Activated naive CD4-positive, alpha-beta T cell treated with anti-CD3 and anti-CD28 coated beads for 36 hours (primary cell): ENCODE measurements around the gene CASP8. TPM values are rescaled to one million over a fixed set of nuclear protein-coding genes. Genes with fewer than 3 reads are reported as not detected.

ENCODE experiments used
- CTCF ChIA-PET: fragments of 350-600 bp; sonication (Branson Sonifier 250); formaldehyde crosslinking; loops from one replicate; lab custom pipeline; 2021; ENCODE audit warnings: antibody characterized with exemption; lab: Charles Lee
- DNase-seq: peaks from one replicate; pipeline ENCODE4 v3.0.0-alpha.2; 2020
- H3K27ac Mint-ChIP-seq: one replicate; pipeline ENCODE4 v1.8.0; 2021; ENCODE audit warnings: mild to moderate bottlenecking, mixed read lengths
- H3K27me3 Mint-ChIP-seq: one replicate; pipeline ENCODE4 v1.8.0; 2021; ENCODE audit warnings: low read depth, mixed read lengths
- H3K36me3 Mint-ChIP-seq: one replicate; pipeline ENCODE4 v1.8.0; 2021; ENCODE audit warnings: low read depth, mixed read lengths
- H3K4me1 Mint-ChIP-seq: one replicate; pipeline ENCODE4 v1.8.0; 2021; ENCODE audit warnings: low read depth, mixed read lengths
- H3K4me3 Mint-ChIP-seq: one replicate; pipeline ENCODE4 v1.8.0; 2021; ENCODE audit warnings: mild to moderate bottlenecking, moderate library complexity, mixed read lengths
- H3K9me3 Mint-ChIP-seq: one replicate; pipeline ENCODE4 v1.8.0; 2021; ENCODE audit warnings: mixed read lengths
- intact Hi-C: fragments of 100-400 bp; cut with micrococcal nuclease; formaldehyde crosslinking; loops from one replicate; pipeline ENCODE4 v1.15.1; 2023
- total RNA-seq, 2 experiments: library from RNA; stranded (reverse); gene quantifications; one replicate each; pipeline ENCODE4 v1.2.3, GENCODE V29; 2021

The CASP8 gene
- 10 to 100 TPM; 37.0 to 39.8 TPM for total RNA-seq

DNA sequence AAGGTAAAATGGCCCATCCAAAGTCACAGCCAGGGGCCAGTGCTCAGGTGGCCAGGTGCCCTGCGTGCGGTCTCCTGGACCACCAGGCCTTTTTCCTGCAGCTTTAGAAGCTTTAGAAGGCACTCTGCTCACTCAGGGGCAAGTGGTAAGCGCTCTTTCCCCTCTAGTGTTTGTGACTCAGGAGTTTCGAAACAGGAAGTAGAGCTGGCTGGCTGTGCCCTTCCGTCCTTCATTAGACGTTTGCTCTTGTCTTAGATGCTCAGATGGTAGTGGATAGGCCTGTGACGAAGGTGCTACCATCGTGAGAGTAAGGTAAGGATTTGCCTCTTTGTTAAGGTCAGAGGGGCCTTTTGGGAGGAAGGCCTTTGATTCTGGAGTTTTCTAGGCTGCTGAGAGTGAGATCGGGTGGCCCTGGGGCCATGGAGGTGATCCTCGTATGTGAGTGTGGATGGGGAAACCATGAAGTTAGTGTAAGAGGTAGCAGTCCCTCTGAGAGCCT is at the start of gene CASP8:
Gene CASP8 (plus strand): TSS at position 235 of the 499 bp plus-strand sequence. CDS start 5,951 bp downstream, outside the sequence.
- peaks cover 11% of the 10 kb centered on the region for H3K36me3 Mint-ChIP-seq
- peak within 1 kb of the TSS; percentile 98 for H3K27ac Mint-ChIP-seq
- intact Hi-C loops, result loop anchor here (1.0 to 5.0 kb wide), 6 partner anchors 66 to 1382 kb away; partner anchors contain the start of genes NOP58 and TMEM237
- no peaks in the 10 kb centered on the region for H3K27me3 Mint-ChIP-seq
- peaks cover 75% of the 10 kb centered on the region for H3K4me1 Mint-ChIP-seq
- peak; percentile 80 for DNase-seq
- H3K4me3 Mint-ChIP-seq, result peak within 1 kb of the TSS; percentile 94
- H3K9me3 Mint-ChIP-seq, result no peaks in the 10 kb centered on the region
- CTCF ChIA-PET, result interaction anchor here (0.5 to 8.5 kb wide), 6 partner anchors 24 to 200 kb away, joined by 3 to 68 read pairs (median 8); partner anchors contain the start of gene CASP10

DNA sequence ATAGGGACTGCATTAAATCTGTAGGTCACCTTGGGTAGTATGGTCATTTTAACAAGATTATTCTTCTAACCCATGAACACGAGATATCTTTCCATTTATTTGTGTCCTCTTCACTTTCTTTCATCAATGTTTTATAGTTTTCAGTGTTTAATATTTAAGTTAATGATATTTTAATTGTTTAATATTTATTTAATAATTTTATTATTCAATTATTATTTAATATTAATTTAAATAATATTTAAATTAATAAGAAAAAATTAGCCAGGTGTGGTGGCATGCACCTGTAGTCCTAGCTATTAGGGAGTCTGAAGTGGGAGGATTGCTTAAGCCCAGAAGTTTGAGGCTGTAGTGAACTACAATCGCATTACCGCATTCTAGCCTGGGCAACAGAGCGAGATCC is 44.4 kb upstream of the CASP8 start:
- Mint-ChIP-seq H3K27ac (no peak overlapping the region), H3K9me3 (no peaks in the 10 kb centered on the region), H3K4me3 (no peak overlapping the region), H3K27me3 (no peaks in the 10 kb centered on the region), H3K36me3 (peaks cover 18% of the 10 kb centered on the region), H3K4me1 (peaks cover 44% of the 10 kb centered on the region)
- no peak for DNase-seq
- intact Hi-C loops, result no loop called here
- CTCF ChIA-PET, result interaction anchor here (0.9 kb wide), 1 partner anchor 16 kb away, joined by 3 read pairs; no protein-coding TSS in a partner anchor

DNA sequence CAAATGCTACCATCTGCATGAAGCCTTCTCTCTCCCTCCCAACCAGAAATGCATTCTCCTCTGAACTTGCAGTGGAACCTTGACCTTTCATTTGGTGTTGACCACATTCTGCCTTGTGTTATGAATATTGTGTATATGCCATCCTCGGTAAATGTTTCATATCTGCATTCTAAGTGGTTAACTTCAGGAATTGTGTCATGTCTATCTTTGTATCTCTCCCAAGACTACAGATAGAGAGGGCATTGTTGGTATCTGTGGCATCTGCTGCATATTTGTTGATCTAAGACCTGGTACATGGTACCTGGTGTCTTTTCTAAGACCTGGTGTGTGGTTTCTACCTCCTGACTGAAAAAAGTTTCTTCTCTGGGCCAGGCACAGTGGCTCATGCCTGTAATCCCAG is 43.4 kb upstream of the CASP8 start:
- Mint-ChIP-seq H3K4me1 (peaks cover 42% of the 10 kb centered on the region), H3K4me3 (no peak overlapping the region), H3K27ac (no peak overlapping the region), H3K36me3 (peaks cover 15% of the 10 kb centered on the region), H3K9me3 (no peaks in the 10 kb centered on the region), H3K27me3 (no peaks in the 10 kb centered on the region)
- intact Hi-C loops, result no loop called here
- CTCF ChIA-PET, result no interaction called here
- DNase-seq, result no peak

DNA sequence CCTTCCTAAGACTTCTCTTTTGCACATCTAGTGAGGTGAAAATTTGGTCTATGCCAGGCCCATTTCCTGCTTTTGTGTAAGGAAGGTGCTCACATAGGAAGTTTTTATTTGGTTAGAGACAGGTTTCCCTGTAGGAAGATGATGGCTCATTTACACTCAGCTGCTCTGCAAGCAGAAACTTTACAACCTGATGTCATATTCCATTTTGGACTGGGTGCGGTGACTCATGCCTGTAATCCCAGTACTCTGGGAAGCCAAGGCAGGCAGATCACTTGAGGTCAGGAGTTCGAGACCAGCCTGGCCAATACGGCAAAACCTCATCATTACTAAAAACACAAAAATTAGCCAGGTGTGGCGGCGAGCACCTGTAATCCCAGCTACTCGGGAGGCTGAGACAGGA is 41.6 kb upstream of the CASP8 start:
- CTCF ChIA-PET, result interaction anchor here (3.1 to 7.5 kb wide), 2 partner anchors 14 to 36 kb away, joined by 15 to 69 read pairs; partner anchors contain the start of gene CASP10
- Mint-ChIP-seq H3K36me3 (peaks cover 15% of the 10 kb centered on the region), H3K9me3 (no peaks in the 10 kb centered on the region), H3K4me1 (peaks cover 56% of the 10 kb centered on the region), H3K4me3 (no peak overlapping the region), H3K27ac (no peak overlapping the region), H3K27me3 (no peaks in the 10 kb centered on the region)
- intact Hi-C loops, result no loop called here
- DNase-seq, result no peak

DNA sequence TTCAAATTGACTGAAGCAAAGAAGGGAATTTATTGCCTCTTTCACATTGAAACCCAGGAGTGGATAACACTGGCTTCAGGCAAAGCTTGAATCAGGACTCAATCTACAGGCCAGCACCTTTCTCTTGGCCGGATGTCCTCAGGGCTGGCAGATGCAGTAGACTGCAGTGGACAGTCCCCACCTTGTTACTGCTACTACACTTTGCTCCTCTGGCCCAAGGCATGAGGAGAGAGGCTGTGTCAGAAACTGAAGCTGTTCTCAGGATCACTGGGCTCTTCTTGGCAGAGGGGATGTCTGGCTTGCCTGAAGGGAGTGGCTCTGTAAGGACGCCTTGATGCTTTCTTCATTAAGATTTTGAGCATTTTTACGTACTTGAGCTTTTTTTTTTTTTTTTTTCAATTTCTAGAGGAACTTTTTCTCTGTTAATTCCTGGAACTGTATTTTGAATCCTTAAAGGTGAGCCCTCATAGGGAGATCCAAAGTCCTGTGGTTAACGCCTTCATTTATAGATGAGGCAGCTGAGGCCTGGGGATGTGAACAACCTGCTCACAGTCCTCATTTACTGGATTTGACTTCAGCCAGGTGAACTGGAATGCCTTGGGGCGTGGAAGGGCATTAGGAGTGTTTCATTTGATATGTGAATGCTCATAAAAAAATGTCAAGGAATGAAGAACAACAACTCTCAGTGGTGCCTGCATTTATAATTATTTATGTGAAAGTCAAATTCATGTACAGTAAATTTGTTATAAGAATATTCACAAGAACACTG is 40.8 kb upstream of the CASP8 start:
- no peaks in the 10 kb centered on the region for H3K9me3 Mint-ChIP-seq
- H3K27ac Mint-ChIP-seq, result peak overlapping the region; percentile 74
- no peak for DNase-seq

DNA sequence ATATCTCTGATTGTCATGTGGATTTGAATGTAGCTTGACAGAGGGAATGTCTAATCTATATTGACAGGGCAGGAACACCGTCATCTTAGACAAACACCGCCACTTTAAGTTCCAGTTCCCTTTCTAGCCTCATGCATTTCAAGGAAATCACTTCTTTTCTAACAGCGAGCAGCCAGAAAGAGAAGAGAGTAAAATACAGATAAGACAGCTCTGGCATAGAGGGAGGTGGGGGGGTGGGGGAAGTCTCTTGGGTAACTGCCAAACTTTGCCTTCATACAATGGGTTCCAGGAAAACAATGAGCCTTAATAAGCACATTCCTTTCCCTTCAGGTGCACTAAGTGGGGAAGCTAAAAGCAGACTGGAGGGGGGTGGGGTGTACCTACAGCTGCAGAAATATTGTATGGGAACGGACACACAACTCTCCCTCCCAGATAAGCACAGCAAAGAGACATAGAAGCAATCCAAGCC is 40.2 kb upstream of the CASP8 start:
- CTCF ChIA-PET, result interaction anchor here (1.5 to 7.5 kb wide), 3 partner anchors 10 to 37 kb away, joined by 5 to 69 read pairs (median 15); partner anchors contain the start of gene CASP10
- no peaks in the 10 kb centered on the region for H3K27me3 Mint-ChIP-seq
- no peaks in the 10 kb centered on the region for H3K9me3 Mint-ChIP-seq
- peaks cover 58% of the 10 kb centered on the region for H3K4me1 Mint-ChIP-seq
- intact Hi-C loops, result loop anchor here (1.0 kb wide), 1 partner anchor 10 kb away; no protein-coding TSS in a partner anchor
- H3K36me3 Mint-ChIP-seq, result peaks cover 15% of the 10 kb centered on the region
- peak; percentile 43 for DNase-seq
- H3K4me3 Mint-ChIP-seq, result no peak overlapping the region
- peak overlapping the region; percentile 74 for H3K27ac Mint-ChIP-seq

More for the DNA sequence above, 40.8 kb upstream of the CASP8 start:
- peaks cover 56% of the 10 kb centered on the region for H3K4me1 Mint-ChIP-seq
- peaks cover 15% of the 10 kb centered on the region for H3K36me3 Mint-ChIP-seq
- H3K27me3 Mint-ChIP-seq, result no peaks in the 10 kb centered on the region
- intact Hi-C loops, result loop anchor here (1.0 kb wide), 1 partner anchor 11 kb away; no protein-coding TSS in a partner anchor
- CTCF ChIA-PET, result interaction anchor here (3.1 to 7.5 kb wide), 2 partner anchors 13 to 37 kb away, joined by 15 to 69 read pairs; partner anchors contain the start of gene CASP10
- H3K4me3 Mint-ChIP-seq, result no peak overlapping the region

DNA sequence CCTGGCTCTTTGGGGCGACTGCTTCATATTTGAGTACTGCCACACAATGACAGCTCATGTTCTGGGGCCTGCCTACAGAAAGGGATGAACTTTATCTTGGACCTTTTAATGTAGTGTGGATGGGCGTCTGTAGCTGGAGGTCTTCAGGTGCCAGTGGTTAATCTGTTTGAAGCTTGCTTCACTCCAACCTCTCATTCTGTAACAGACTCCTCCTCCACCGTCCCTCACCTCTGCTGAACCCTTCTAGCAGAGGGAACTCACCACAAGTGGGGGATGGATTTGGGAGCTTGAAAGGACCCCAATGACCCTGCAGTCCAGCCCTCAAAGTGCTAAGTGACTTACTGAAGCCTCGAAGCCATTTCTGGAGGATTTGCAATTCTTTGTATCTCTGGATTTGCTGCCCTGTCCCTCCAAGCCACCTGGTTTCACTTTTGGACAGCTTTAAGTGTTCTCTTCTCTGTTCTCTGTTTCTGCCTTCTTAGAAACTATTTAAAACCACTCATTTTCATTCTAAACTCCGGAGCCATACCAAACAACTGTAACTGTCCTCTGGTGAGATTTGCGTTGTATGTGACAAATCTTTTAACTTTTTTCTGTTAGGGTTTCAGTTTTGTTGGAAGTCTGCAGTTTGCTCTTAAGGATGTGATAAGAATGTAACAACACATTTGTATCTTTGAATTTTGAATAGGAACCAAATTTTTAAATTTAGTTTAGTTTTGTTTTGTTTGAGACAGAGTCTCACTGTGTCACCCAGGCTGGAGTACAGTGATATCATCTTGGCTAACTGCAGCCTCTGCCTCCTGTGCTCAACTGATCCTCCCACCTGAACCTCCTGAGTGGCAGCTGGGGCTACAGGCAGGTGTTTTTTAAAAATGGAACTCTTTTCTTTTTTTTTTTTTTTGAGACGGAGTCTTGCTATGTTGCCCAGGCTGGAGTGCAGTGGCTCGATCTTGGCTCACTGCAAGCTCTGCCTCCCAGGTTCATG is 37.0 kb upstream of the CASP8 start:
- H3K27me3 Mint-ChIP-seq, result no peaks in the 10 kb centered on the region
- H3K27ac Mint-ChIP-seq, result peak overlapping the region; percentile 51
- DNase-seq, result peak; percentile 31
- H3K9me3 Mint-ChIP-seq, result no peaks in the 10 kb centered on the region
- intact Hi-C loops, result loop anchor here (1.0 kb wide), 1 partner anchor 9 kb away; no protein-coding TSS in a partner anchor
- peaks cover 11% of the 10 kb centered on the region for H3K36me3 Mint-ChIP-seq
- peak overlapping the region; percentile 14 for H3K4me3 Mint-ChIP-seq
- CTCF ChIA-PET, result interaction anchor here (0.8 to 7.5 kb wide), 4 partner anchors 9 to 46 kb away, joined by 3 to 69 read pairs (median 4); partner anchors contain the start of gene CASP10
- peaks cover 58% of the 10 kb centered on the region for H3K4me1 Mint-ChIP-seq

DNA sequence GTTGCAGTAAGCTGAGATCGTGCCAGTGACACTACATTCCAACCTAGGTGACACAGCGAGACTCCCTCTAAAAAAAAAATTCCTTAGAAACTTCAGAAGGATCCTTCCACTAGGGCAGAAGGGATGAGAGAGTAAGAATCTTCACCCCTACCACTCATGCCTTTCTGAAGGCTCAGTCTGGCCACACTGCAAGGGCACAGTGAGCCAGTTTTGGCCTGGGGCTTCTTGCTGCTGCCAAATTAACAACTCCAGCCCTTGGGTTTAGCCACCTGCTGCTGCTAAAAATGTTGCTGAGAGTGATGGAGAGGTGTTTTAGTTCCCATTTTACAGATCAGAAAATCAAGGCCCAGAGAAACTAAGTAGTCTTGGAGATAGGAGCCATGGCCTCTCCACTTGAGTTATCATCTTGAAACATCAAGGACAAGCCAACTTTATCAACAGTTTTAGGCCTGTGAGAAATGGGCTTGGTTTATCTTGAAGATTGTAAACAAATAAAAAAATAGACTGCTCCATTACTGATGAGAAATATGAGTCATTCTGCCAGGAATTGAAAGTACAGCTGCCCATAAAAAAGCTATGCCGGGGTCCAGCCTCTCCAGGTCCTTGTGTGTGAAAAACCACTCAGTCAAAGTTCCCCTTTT is 31.9 kb upstream of the CASP8 start:
- DNase-seq, result peak; percentile 24
- intact Hi-C loops, result no loop called here
- CTCF ChIA-PET, result interaction anchor here (0.6 to 1.9 kb wide), 4 partner anchors 43 to 327 kb away, joined by 3 to 7 read pairs (median 3); partner anchors contain the start of gene CASP10
- Mint-ChIP-seq H3K4me3 (peak overlapping the region; percentile 34), H3K27ac (peak overlapping the region; percentile 81), H3K4me1 (peaks cover 50% of the 10 kb centered on the region), H3K36me3 (peaks cover 1% of the 10 kb centered on the region), H3K9me3 (no peaks in the 10 kb centered on the region), H3K27me3 (no peaks in the 10 kb centered on the region)

DNA sequence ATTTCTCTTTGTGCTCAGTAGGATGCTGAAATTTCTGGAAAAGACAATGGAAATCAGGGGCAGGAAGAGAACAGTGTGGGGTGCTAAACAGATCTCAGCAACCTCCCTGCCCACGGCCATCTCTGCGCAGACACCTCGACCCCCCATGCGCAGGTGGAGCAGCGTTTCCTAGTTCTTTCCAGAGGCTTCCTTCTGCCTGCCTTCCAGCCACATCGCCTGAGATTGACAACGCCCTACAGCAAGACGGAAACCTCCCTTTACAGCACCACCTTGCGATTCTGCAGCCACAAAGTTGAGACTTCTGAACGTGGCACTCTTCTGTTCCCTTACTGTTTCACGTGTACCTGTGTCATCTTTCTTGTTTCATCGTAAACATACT is 31.4 kb upstream of the CASP8 start:
- peaks cover 6% of the 10 kb centered on the region for H3K36me3 Mint-ChIP-seq
- H3K4me1 Mint-ChIP-seq, result peaks cover 45% of the 10 kb centered on the region
- H3K9me3 Mint-ChIP-seq, result no peaks in the 10 kb centered on the region
- CTCF ChIA-PET, result interaction anchor here (0.5 to 1.6 kb wide), 6 partner anchors 46 to 327 kb away, joined by 3 to 11 read pairs (median 5); partner anchors contain the start of gene CASP10
- intact Hi-C loops, result no loop called here
- no peaks in the 10 kb centered on the region for H3K27me3 Mint-ChIP-seq
- DNase-seq, result peak; percentile 62
- H3K27ac Mint-ChIP-seq, result peak overlapping the region; percentile 81
- H3K4me3 Mint-ChIP-seq, result peak overlapping the region; percentile 34

DNA sequence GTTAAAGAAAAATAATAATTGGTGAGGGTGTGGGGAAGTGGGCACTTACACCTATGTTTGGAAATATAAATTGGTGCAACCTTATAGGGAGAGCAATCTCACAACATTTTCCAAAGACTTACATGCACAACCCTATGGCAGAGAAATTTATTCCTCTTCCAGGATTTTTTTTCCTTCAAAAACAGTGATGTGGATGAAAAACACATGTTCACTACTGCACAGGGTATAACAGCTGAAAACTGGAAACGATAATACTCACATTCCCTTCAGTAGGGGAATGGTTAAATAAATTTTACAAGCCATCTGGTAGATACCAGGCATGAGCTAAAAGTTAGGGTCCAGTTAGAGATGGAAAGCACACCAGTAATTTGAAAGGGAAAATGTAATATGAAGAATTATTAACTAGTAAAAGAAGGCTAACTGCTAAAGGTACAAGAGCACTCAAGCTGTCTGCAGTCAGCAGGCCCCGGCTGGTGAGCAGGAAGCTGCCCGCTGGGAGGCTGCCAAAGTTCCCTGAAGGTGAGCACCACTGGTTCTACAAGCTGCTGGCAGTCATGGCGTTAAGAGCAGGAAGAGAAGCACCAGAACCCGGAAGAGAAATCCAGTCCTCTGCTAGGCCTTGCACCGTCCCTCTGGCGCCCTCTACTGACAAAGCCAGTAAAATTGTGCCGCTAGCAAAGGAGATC is 28.4 kb upstream of the CASP8 start:
- H3K4me3 Mint-ChIP-seq, result peak overlapping the region; percentile 71

More for the DNA sequence above, 28.4 kb upstream of the CASP8 start:
- H3K4me1 Mint-ChIP-seq, result peaks cover 51% of the 10 kb centered on the region
- peak; percentile 98 for DNase-seq
- peaks cover 20% of the 10 kb centered on the region for H3K36me3 Mint-ChIP-seq
- CTCF ChIA-PET, result interaction anchor here (0.6 to 4.6 kb wide), 53 partner anchors 11 to 519 kb away, joined by 3 to 182 read pairs (median 5); partner anchors contain the start of genes CASP10, CASP8, CFLAR and HYCC2
- intact Hi-C loops, result loop anchor here (1.0 to 10.0 kb wide), 11 partner anchors 38 to 803 kb away; partner anchors contain the start of genes ALS2, BZW1, CASP10 and FZD7
- no peaks in the 10 kb centered on the region for H3K27me3 Mint-ChIP-seq
- H3K27ac Mint-ChIP-seq, result peak overlapping the region; percentile 84
- H3K9me3 Mint-ChIP-seq, result no peaks in the 10 kb centered on the region
